Measurements from ENCODE around the gene FKBP5.

- TF ChIP-seq CTCF (IDR thresholded peaks at IDR 0.05) (peak; percentile 61 to 88 (median 85)), POLR2A (IDR thresholded peaks at IDR 0.05) (no peak)
These were observed 104.6 kb downstream of the FKBP5 start for GRCh38 chr6:35583893-35584688.

Data from adrenal gland (tissue), 5 donors.